ENCODE results near the gene CTNND2. TPM values are rescaled to one million over a fixed set of nuclear protein-coding genes. Genes with fewer than 3 reads are reported as not detected.

CTNND2 gene
- polyA plus RNA-seq, 1 donor from 2014 or later: 67.0 TPM

DNA sequence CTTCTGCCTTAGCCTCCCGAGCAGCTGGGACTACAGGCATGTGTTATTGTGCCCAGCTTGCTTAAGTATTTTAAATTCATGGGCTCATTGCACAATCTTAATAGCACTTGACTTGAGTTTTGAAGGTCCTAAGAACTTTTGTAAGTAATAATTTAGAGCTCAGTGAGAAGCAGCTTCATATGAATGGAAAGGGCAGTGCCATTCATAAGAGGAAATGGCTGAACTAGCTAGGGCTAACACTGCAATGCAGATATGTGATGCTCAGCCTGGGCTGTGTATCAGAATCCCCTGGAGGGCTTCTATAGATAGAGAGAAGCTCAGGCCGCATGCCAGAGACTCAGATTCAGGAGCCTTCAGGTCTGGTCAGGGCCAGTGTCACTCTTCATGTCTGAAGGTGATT is 847.7 kb downstream of the CTNND2 start:
- no peak for TF ChIP-seq RAD21 (conservative IDR thresholded peaks at IDR 0.05)
- no peak for TF ChIP-seq EZH2 (IDR thresholded peaks at IDR 0.05; ENCODE audit: borderline replicate concordance, insufficient read depth, low read length, poor library complexity, severe bottlenecking)
- TF ChIP-seq POLR2AphosphoS5 (IDR thresholded peaks at IDR 0.05): no peak
- no peak for TF ChIP-seq MXI1 (conservative IDR thresholded peaks at IDR 0.05; ENCODE audit: poor library complexity, severe bottlenecking)
- no peak for TF ChIP-seq EP300 (conservative IDR thresholded peaks at IDR 0.05; ENCODE audit: poor library complexity, severe bottlenecking)
- no peak for TF ChIP-seq SMC3 (conservative IDR thresholded peaks at IDR 0.05; ENCODE audit: poor library complexity)
- TF ChIP-seq, protein P1, sequence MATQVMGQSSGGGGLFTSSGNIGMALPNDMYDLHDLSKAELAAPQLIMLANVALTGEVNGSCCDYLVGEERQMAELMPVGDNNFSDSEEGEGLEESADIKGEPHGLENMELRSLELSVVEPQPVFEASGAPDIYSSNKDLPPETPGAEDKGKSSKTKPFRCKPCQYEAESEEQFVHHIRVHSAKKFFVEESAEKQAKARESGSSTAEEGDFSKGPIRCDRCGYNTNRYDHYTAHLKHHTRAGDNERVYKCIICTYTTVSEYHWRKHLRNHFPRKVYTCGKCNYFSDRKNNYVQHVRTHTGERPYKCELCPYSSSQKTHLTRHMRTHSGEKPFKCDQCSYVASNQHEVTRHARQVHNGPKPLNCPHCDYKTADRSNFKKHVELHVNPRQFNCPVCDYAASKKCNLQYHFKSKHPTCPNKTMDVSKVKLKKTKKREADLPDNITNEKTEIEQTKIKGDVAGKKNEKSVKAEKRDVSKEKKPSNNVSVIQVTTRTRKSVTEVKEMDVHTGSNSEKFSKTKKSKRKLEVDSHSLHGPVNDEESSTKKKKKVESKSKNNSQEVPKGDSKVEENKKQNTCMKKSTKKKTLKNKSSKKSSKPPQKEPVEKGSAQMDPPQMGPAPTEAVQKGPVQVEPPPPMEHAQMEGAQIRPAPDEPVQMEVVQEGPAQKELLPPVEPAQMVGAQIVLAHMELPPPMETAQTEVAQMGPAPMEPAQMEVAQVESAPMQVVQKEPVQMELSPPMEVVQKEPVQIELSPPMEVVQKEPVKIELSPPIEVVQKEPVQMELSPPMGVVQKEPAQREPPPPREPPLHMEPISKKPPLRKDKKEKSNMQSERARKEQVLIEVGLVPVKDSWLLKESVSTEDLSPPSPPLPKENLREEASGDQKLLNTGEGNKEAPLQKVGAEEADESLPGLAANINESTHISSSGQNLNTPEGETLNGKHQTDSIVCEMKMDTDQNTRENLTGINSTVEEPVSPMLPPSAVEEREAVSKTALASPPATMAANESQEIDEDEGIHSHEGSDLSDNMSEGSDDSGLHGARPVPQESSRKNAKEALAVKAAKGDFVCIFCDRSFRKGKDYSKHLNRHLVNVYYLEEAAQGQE (IDR thresholded peaks at IDR 0.05; ENCODE audit: borderline replicate concordance): no peak
- TF ChIP-seq CTCF (IDR thresholded peaks at IDR 0.05; ENCODE audit: poor library complexity, severe bottlenecking): no peak
- no peak for TF ChIP-seq TAF1 (IDR thresholded peaks at IDR 0.05; ENCODE audit: low read depth)
- Histone ChIP-seq H3K9ac (ENCODE audit: low read length) (no peak overlapping the region), H3K27me3 (ENCODE audit: insufficient read depth, low read depth, low read length) (no peaks in the 10 kb centered on the region), H3K79me2 (replicated peaks; ENCODE audit: insufficient read depth, low read length) (no peaks in the 10 kb centered on the region), H2AFZ (ENCODE audit: low read depth, low read length) (no peak overlapping the region), H3F3A (ENCODE audit: insufficient read depth, low read length, poor library complexity, severe bottlenecking) (no peaks in the 10 kb centered on the region), H3K27ac (ENCODE audit: low read length) (no peak overlapping the region), H3K4me2 (ENCODE audit: low read length) (no peak overlapping the region), H3K36me3 (ENCODE audit: insufficient read depth, low read length) (peaks cover 6% of the 10 kb centered on the region), H3K9me3 (ENCODE audit: low read length) (peaks cover 4% of the 10 kb centered on the region), H3K9me2 (ENCODE audit: insufficient read depth, low read length) (no peaks in the 10 kb centered on the region), H4K20me1 (ENCODE audit: insufficient read depth) (no peaks in the 10 kb centered on the region), H3K4me3 (ENCODE audit: low read length) (no peak overlapping the region)

- Histone ChIP-seq H3K27me3 (ENCODE audit: insufficient read depth, low read depth, low read length) (no peaks in the 10 kb centered on the region), H3F3A (ENCODE audit: insufficient read depth, low read length, poor library complexity, severe bottlenecking) (no peaks in the 10 kb centered on the region), H4K20me1 (ENCODE audit: insufficient read depth) (no peaks in the 10 kb centered on the region), H3K27ac (ENCODE audit: low read length) (no peak overlapping the region), H3K36me3 (ENCODE audit: insufficient read depth, low read length) (peaks cover 6% of the 10 kb centered on the region), H3K9ac (ENCODE audit: low read length) (no peak overlapping the region), H2AFZ (ENCODE audit: low read depth, low read length) (no peak overlapping the region), H3K9me3 (ENCODE audit: low read length) (peaks cover 4% of the 10 kb centered on the region), H3K4me3 (ENCODE audit: low read length) (no peak overlapping the region), H3K9me2 (ENCODE audit: insufficient read depth, low read length) (no peaks in the 10 kb centered on the region), H3K79me2 (replicated peaks; ENCODE audit: insufficient read depth, low read length) (no peaks in the 10 kb centered on the region), H3K4me2 (ENCODE audit: low read length) (no peak overlapping the region)
- no peak for TF ChIP-seq POLR2AphosphoS5 (IDR thresholded peaks at IDR 0.05)
- TF ChIP-seq EZH2 (IDR thresholded peaks at IDR 0.05; ENCODE audit: borderline replicate concordance, insufficient read depth, low read length, poor library complexity, severe bottlenecking): no peak
- no peak for TF ChIP-seq SMC3 (conservative IDR thresholded peaks at IDR 0.05; ENCODE audit: poor library complexity)
Observed at GRCh38 chr5:11054014-11054413, 850.2 kb downstream of the CTNND2 start.

DNA sequence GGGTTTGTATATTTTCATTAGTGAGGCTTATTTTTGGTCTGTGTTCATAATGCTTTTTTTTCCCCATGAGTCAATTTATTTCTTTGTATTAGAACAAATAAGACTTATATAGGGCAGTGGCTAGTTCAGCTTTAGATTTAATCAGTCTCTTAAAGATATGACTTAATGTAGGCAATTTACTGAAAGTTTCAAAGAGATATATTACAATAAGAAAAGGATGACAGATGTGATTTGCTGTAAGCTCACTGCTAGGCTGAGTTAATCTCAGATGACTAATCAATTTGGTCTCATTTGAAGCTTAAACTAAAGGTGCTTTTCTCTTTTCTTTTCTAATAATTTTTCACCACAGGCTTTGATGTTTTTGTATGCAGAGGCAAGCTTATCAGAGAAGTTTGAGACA is 851.4 kb downstream of the CTNND2 start:
- H3K27ac ChIP-seq (ENCODE audit: low read length): no peak overlapping the region
- no peak overlapping the region for H3K4me2 ChIP-seq (ENCODE audit: low read length)
- no peak overlapping the region for H2AFZ ChIP-seq (ENCODE audit: low read depth, low read length)
- H3K4me3 ChIP-seq (ENCODE audit: low read length): no peak overlapping the region
- no peaks in the 10 kb centered on the region for H3K79me2 ChIP-seq (replicated peaks; ENCODE audit: insufficient read depth, low read length)
- H3K27me3 ChIP-seq (ENCODE audit: insufficient read depth, low read depth, low read length): no peaks in the 10 kb centered on the region
- TF ChIP-seq RAD21 (conservative IDR thresholded peaks at IDR 0.05) (no peak), EP300 (conservative IDR thresholded peaks at IDR 0.05; ENCODE audit: poor library complexity, severe bottlenecking) (no peak), EZH2 (IDR thresholded peaks at IDR 0.05; ENCODE audit: borderline replicate concordance, insufficient read depth, low read length, poor library complexity, severe bottlenecking) (no peak), CTCF (IDR thresholded peaks at IDR 0.05; ENCODE audit: poor library complexity, severe bottlenecking) (no peak)
- TF ChIP-seq, protein P1 (IDR thresholded peaks at IDR 0.05; ENCODE audit: borderline replicate concordance): no peak
- H3K36me3 ChIP-seq (ENCODE audit: insufficient read depth, low read length): peaks cover 6% of the 10 kb centered on the region
- no peaks in the 10 kb centered on the region for H3F3A ChIP-seq (ENCODE audit: insufficient read depth, low read length, poor library complexity, severe bottlenecking)
- H3K9me2 ChIP-seq (ENCODE audit: insufficient read depth, low read length): no peaks in the 10 kb centered on the region
- no peaks in the 10 kb centered on the region for H3K9me3 ChIP-seq (ENCODE audit: low read length)
- H3K9ac ChIP-seq (ENCODE audit: low read length): no peak overlapping the region
- no peaks in the 10 kb centered on the region for H4K20me1 ChIP-seq (ENCODE audit: insufficient read depth)
